Measurements from ENCODE around the gene PDE4D.
"Not testable (repeated sequence)": the region's sequence is repeated elsewhere in the genome, so short reads cannot be mapped to it uniquely, and the experiment has no call there.

Gene PDE4D

GRCh38 chr5:59471463-59471862 lies 422.1 kb downstream of the PDE4D start:
- no peak for DNase-seq (ENCODE audit: low spot score)

- no peak for DNase-seq (ENCODE audit: low spot score)
Measured at GRCh38 chr5:59467969-59468368, 425.6 kb downstream of the PDE4D start.

GRCh38 chr5:59466271-59466670 lies 427.3 kb downstream of the PDE4D start:
- no peak for DNase-seq (ENCODE audit: low spot score)

- no peak for DNase-seq (ENCODE audit: low spot score)
Measured at GRCh38 chr5:59464969-59465368, 428.6 kb downstream of the PDE4D start.

- not testable (repeated sequence) for DNase-seq (ENCODE audit: low spot score)
Measured at GRCh38 chr5:59463618-59464166, 429.8 kb downstream of the PDE4D start.

- no peak for DNase-seq (ENCODE audit: low spot score)
Measured at GRCh38 chr5:59462956-59463355, 430.6 kb downstream of the PDE4D start.

GRCh38 chr5:59460368-59461153 lies 433.0 kb downstream of the PDE4D start:
- DNase-seq (ENCODE audit: low spot score): no peak

- no peak for DNase-seq (ENCODE audit: low spot score)
Measured at GRCh38 chr5:59458966-59459729, 434.4 kb downstream of the PDE4D start.

- DNase-seq (ENCODE audit: low spot score): no peak
Measured at GRCh38 chr5:59458321-59458720, 435.2 kb downstream of the PDE4D start.

GRCh38 chr5:59449905-59450644 lies 443.5 kb downstream of the PDE4D start:
- DNase-seq (ENCODE audit: low spot score): no peak

- DNase-seq (ENCODE audit: low spot score): no peak
Measured at GRCh38 chr5:59446356-59446755, 447.2 kb downstream of the PDE4D start.

GRCh38 chr5:59445741-59446140 lies 447.8 kb downstream of the PDE4D start:
- no peak for DNase-seq (ENCODE audit: low spot score)

- DNase-seq (ENCODE audit: low spot score): no peak
Measured at GRCh38 chr5:59439303-59439702, 454.2 kb downstream of the PDE4D start.

- DNase-seq (ENCODE audit: low spot score): no peak
Measured at GRCh38 chr5:59437176-59437575, 456.4 kb downstream of the PDE4D start.

- no peak for DNase-seq (ENCODE audit: low spot score)
Measured at GRCh38 chr5:59436364-59437148, 457.0 kb downstream of the PDE4D start.

GRCh38 chr5:59433174-59433573 lies 460.4 kb downstream of the PDE4D start:
- DNase-seq (ENCODE audit: low spot score): no peak

GRCh38 chr5:59430066-59430685 lies 463.4 kb downstream of the PDE4D start:
- no peak for DNase-seq (ENCODE audit: low spot score)

GRCh38 chr5:59428391-59428790 lies 465.1 kb downstream of the PDE4D start:
- no peak for DNase-seq (ENCODE audit: low spot score)

GRCh38 chr5:59424515-59424914 lies 469.0 kb downstream of the PDE4D start:
- DNase-seq (ENCODE audit: low spot score): no peak

- no peak for DNase-seq (ENCODE audit: low spot score)
Measured at GRCh38 chr5:59423021-59423420, 470.5 kb downstream of the PDE4D start.

Data from globus pallidus (tissue), 1 donor.